Neural cell (in vitro differentiated cells): ENCODE measurements around the gene CEMP1. TPM values are rescaled to one million over a fixed set of nuclear protein-coding genes. Genes with fewer than 3 reads are reported as not detected.

Experiments used
- H2AFZ ChIP-seq: fragments of 200-600, 300-800 bp; sonication (generic), shearing (Covaris generic); 2 replicates; pipeline ENCODE4 v1.6.0; 2014; ENCODE audit warnings: low read depth, mild to moderate bottlenecking, antibody characterized with exemption, low read length, moderate library complexity
- H3F3A ChIP-seq: fragments of 200-600 bp; shearing (Covaris generic); 2 replicates; pipeline ENCODE4 v1.6.1; 2016; ENCODE audit warnings: mild to moderate bottlenecking, moderate library complexity, mixed read lengths, antibody characterized with exemption, low read length; ENCODE audit not compliant: insufficient read depth, poor library complexity, severe bottlenecking
- H3K27ac ChIP-seq: fragments of 200-600, 300-800 bp; sonication (generic), shearing (Covaris generic); 2 replicates; pipeline ENCODE4 v1.5.1; 2014; ENCODE audit warnings: mild to moderate bottlenecking, low read length, moderate library complexity
- H3K27me3 ChIP-seq: fragments of 300-800, 200-600 bp; sonication (generic), shearing (Covaris generic); 2 replicates; pipeline ENCODE4 v1.6.0; 2014; ENCODE audit warnings: mild to moderate bottlenecking, low read depth, low read length, moderate library complexity; ENCODE audit not compliant: insufficient read depth
- H3K36me3 ChIP-seq: fragments of 300-800, 200-600 bp; sonication (generic), shearing (Covaris generic); 2 replicates; pipeline ENCODE4 v1.5.1; 2014; ENCODE audit warnings: mild to moderate bottlenecking, antibody characterized with exemption, low read length, moderate library complexity; ENCODE audit not compliant: insufficient read depth
- H3K4me2 ChIP-seq: fragments of 300-800, 200-600 bp; sonication (generic), shearing (Covaris generic); 2 replicates; pipeline ENCODE4 v1.6.0; 2014; ENCODE audit warnings: mild to moderate bottlenecking, low read length
- H3K4me3 ChIP-seq: fragments of 300-800, 200-600 bp; sonication (generic), shearing (Covaris generic); 2 replicates; pipeline ENCODE4 v1.5.1; 2014; ENCODE audit warnings: mild to moderate bottlenecking, low read length, moderate library complexity
- H3K79me2 ChIP-seq: fragments of 200-600 bp; shearing (Covaris generic); replicated peaks from 2 replicates; pipeline ENCODE4 v1.6.0; 2014; ENCODE audit warnings: mild to moderate bottlenecking, low read length, moderate library complexity; ENCODE audit not compliant: insufficient read depth
- H3K9ac ChIP-seq: fragments of 300-800, 200-600 bp; sonication (generic), shearing (Covaris generic); 2 replicates; pipeline ENCODE4 v1.6.1; 2016; ENCODE audit warnings: mild to moderate bottlenecking, low read length, mixed read lengths
- H3K9me2 ChIP-seq: fragments of 200-600 bp; shearing (Covaris generic); 2 replicates; pipeline ENCODE4 v1.6.1; 2016; ENCODE audit warnings: mild to moderate bottlenecking, low read length, mixed read lengths; ENCODE audit not compliant: insufficient read depth
- H3K9me3 ChIP-seq: fragments of 200-600, 300-800 bp; sonication (generic), shearing (Covaris generic); 2 replicates; pipeline ENCODE4 v1.6.1; 2016; ENCODE audit warnings: mild to moderate bottlenecking, mixed run types, low read length, moderate library complexity, mixed read lengths
- H4K20me1 ChIP-seq: fragments of 200-600 bp; shearing (Covaris generic); 2 replicates; pipeline ENCODE4 v1.6.1; 2016; ENCODE audit warnings: mild to moderate bottlenecking, mixed run types; ENCODE audit not compliant: insufficient read depth
- CTCF ChIP-seq: fragments of 450-650 bp; IDR thresholded peaks from 2 replicates; pipeline ENCODE4 v1.5.1; 2014; ENCODE audit warnings: antibody characterized with exemption, mild to moderate bottlenecking, moderate library complexity; ENCODE audit not compliant: poor library complexity, severe bottlenecking
- EP300 ChIP-seq: fragments of 450-650 bp; conservative IDR thresholded peaks from 2 replicates; pipeline ENCODE4 v1.6.1; 2014; ENCODE audit warnings: antibody characterized with exemption, mild to moderate bottlenecking, moderate library complexity; ENCODE audit not compliant: poor library complexity, severe bottlenecking
- EZH2 ChIP-seq: fragments of 200-600, 300-800 bp; shearing (Covaris generic), sonication (generic); IDR thresholded peaks from 2 replicates; pipeline ENCODE4 v1.6.1; 2014; ENCODE audit warnings: antibody characterized with exemption, low read length, borderline replicate concordance, mild to moderate bottlenecking; ENCODE audit not compliant: insufficient read depth, poor library complexity, severe bottlenecking
- MXI1 ChIP-seq: fragments of 450-650 bp; conservative IDR thresholded peaks from 2 replicates; pipeline ENCODE4 v1.6.1; 2014; ENCODE audit warnings: antibody characterized with exemption, mild to moderate bottlenecking; ENCODE audit not compliant: poor library complexity, severe bottlenecking
- POLR2AphosphoS5 ChIP-seq: IDR thresholded peaks from 2 replicates; pipeline ENCODE4 v1.6.1; 2012
- RAD21 ChIP-seq: fragments of 450-650 bp; conservative IDR thresholded peaks from 2 replicates; pipeline ENCODE4 v1.6.1; 2014; ENCODE audit warnings: antibody characterized with exemption, mild to moderate bottlenecking, moderate library complexity
- REST ChIP-seq: IDR thresholded peaks from 2 replicates; pipeline ENCODE4 v1.6.1; 2012; ENCODE audit warnings: borderline replicate concordance
- SMC3 ChIP-seq: fragments of 450-650 bp; conservative IDR thresholded peaks from 2 replicates; pipeline ENCODE4 v1.6.1; 2014; ENCODE audit warnings: antibody characterized with exemption, mild to moderate bottlenecking, moderate library complexity; ENCODE audit not compliant: poor library complexity
- TAF1 ChIP-seq: IDR thresholded peaks from 2 replicates; pipeline ENCODE4 v1.6.1; 2012; ENCODE audit warnings: low read depth
- polyA plus RNA-seq: library from polyadenylated mRNA; depleted of rRNA; stranded (reverse); fragments of >200 nt; gene quantifications from 2 replicates; pipeline ENCODE4 v1.2.3, GENCODE V29; 2014

Gene CEMP1
- polyA plus RNA-seq, 1 donor from 2014 or later = 0.46 TPM

GRCh38 chr16:2529061-2529931, 1.9 kb downstream of the CEMP1 start:
- TF ChIP-seq RAD21 (no peak), EP300 (no peak), MXI1 (no peak), EZH2 (no peak), SMC3 (no peak), TAF1 (no peak), POLR2AphosphoS5 (no peak), REST (no peak), CTCF (no peak)
- H3K4me3 ChIP-seq = no peak overlapping the region
- H3K9me3 ChIP-seq = no peaks in the 10 kb centered on the region
- H3F3A ChIP-seq = no peaks in the 10 kb centered on the region
- H3K9me2 ChIP-seq = no peaks in the 10 kb centered on the region
- H4K20me1 ChIP-seq = no peaks in the 10 kb centered on the region
- no peak overlapping the region for H2AFZ ChIP-seq
- H3K9ac ChIP-seq = no peak overlapping the region
- H3K36me3 ChIP-seq = no peaks in the 10 kb centered on the region
- H3K79me2 ChIP-seq = no peaks in the 10 kb centered on the region
- no peaks in the 10 kb centered on the region for H3K27me3 ChIP-seq
- no peak overlapping the region for H3K27ac ChIP-seq
- H3K4me2 ChIP-seq = no peak overlapping the region

- Histone ChIP-seq H3K9me3 (no peaks in the 10 kb centered on the region), H3F3A (no peaks in the 10 kb centered on the region), H3K9ac (no peak overlapping the region), H3K4me2 (no peak overlapping the region), H2AFZ (no peak overlapping the region), H3K4me3 (no peak overlapping the region), H3K79me2 (no peaks in the 10 kb centered on the region), H3K9me2 (no peaks in the 10 kb centered on the region), H3K27me3 (no peaks in the 10 kb centered on the region), H3K27ac (no peak overlapping the region), H3K36me3 (no peaks in the 10 kb centered on the region), H4K20me1 (no peaks in the 10 kb centered on the region)
- TF ChIP-seq CTCF (no peak), SMC3 (no peak), REST (no peak), EZH2 (no peak), EP300 (no peak), MXI1 (no peak), RAD21 (no peak), POLR2AphosphoS5 (no peak), TAF1 (no peak)
Observed at GRCh38 chr16:2528161-2529060, 2.8 kb downstream of the CEMP1 start.
